ENCODE measurements around the gene C2CD4C.

- no peak for TF ChIP-seq CTCF (IDR thresholded peaks at IDR 0.05)
- no peak for TF ChIP-seq JUN (CRISPR knock-in tag; IDR thresholded peaks at IDR 0.05)
Observed at GRCh38 chr19:415292-415691, 6.3 kb upstream of the C2CD4C start.

All from WTC11 (cell line).